Panc1 (cell line): ENCODE data around the gene ABCB8. TPM values are rescaled to one million over a fixed set of nuclear protein-coding genes. Genes with fewer than 3 reads are reported as not detected.

ENCODE experiments used
- ATAC-seq: fragments of 200-7000 bp; cut with Tn5 transposase; 2 replicates; pipeline ENCODE4 v1.9.1; 2020; ENCODE audit warnings: mild to moderate bottlenecking, moderate library complexity
- BruUV-seq: library from RNA; stranded (reverse); fragments of 400-500 nt; replicated peaks from 2 replicates; lab custom pipeline; 2021; lab: Mats Ljungman, UMichigan
- CTCF ChIA-PET: fragments of 300-600 bp; sonication (Branson Sonifier 250); formaldehyde crosslinking; loops from one replicate; lab custom pipeline; 2022; ENCODE audit warnings: antibody characterized with exemption; lab: Charles Lee
- POLR2A ChIA-PET: fragments of 300-600 bp; sonication (Branson Sonifier 250); formaldehyde crosslinking; loops from one replicate; lab custom pipeline; 2022; ENCODE audit warnings: antibody characterized with exemption; lab: Charles Lee
- DNase-seq: peaks from one replicate; pipeline ENCODE4 v3.0.0-alpha.2; 2010; ENCODE audit warnings: low read depth, low spot score
- H3K27ac ChIP-seq: 2 replicates; pipeline ENCODE4 v1.5.1; 2011; ENCODE audit warnings: mild to moderate bottlenecking, low read length, inconsistent platforms
- H3K27me3 ChIP-seq: fragments of 200-500 bp; sonication (Bioruptor generic); 2 replicates; pipeline ENCODE4 v1.6.0; 2014; ENCODE audit warnings: low read length, inconsistent platforms; ENCODE audit not compliant: control insufficient read depth, insufficient read depth
- H3K36me3 ChIP-seq: fragments of 200-500 bp; sonication (Bioruptor generic); 2 replicates; pipeline ENCODE4 v1.5.1; 2014; ENCODE audit warnings: inconsistent platforms, mild to moderate bottlenecking, low read length, moderate library complexity; ENCODE audit not compliant: control insufficient read depth, insufficient read depth
- H3K4me1 ChIP-seq: 2 replicates; pipeline ENCODE4 v1.5.1; 2011; ENCODE audit warnings: inconsistent platforms, mild to moderate bottlenecking, low read length, moderate library complexity; ENCODE audit not compliant: control insufficient read depth, insufficient read depth
- H3K4me3 ChIP-seq, 2 experiments: 2 replicates each; pipeline ENCODE4 v1.5.1; 2011 to 2012; ENCODE audit warnings: low read depth in 2 of 2, low read length in 2 of 2, mild to moderate bottlenecking in 2 of 2, inconsistent platforms in 1 of 2, moderate library complexity in 1 of 2
- H3K9me3 ChIP-seq: fragments of 200-500 bp; sonication (Bioruptor generic); 2 replicates; pipeline ENCODE4 v1.5.1; 2014; ENCODE audit warnings: low read depth, mild to moderate bottlenecking, inconsistent platforms, low read length, moderate library complexity; ENCODE audit not compliant: control insufficient read depth, insufficient read depth
- CTCF ChIP-seq: fragments of 450-650 bp; IDR thresholded peaks from 2 replicates; pipeline ENCODE4 v1.5.1; 2017; ENCODE audit warnings: mild to moderate bottlenecking
- POLR2AphosphoS5 ChIP-seq: IDR thresholded peaks from 2 replicates; pipeline ENCODE4 v1.6.1; 2012; ENCODE audit warnings: mild to moderate bottlenecking, low read depth, low read length, moderate library complexity
- SIN3A ChIP-seq: IDR thresholded peaks from 2 replicates; pipeline ENCODE4 v1.6.1; 2012; ENCODE audit warnings: low read depth, mild to moderate bottlenecking, low read length, moderate library complexity, borderline replicate concordance; ENCODE audit not compliant: insufficient read depth
- TCF7L2 ChIP-seq: IDR thresholded peaks from 2 replicates; pipeline ENCODE4 v1.6.1; 2011; ENCODE audit warnings: mild to moderate bottlenecking, low read depth, low read length, inconsistent platforms
- in situ Hi-C: cut with HindIII; loops from 2 replicates; pipeline ENCODE4 v1.10.0; 2016; ENCODE audit warnings: low sequenced_read_pairs, low pct_unique_long_range_greater_than_20kb
- intact Hi-C: fragments of 100-400 bp; cut with micrococcal nuclease; formaldehyde crosslinking; loops from one replicate; pipeline ENCODE4 v1.10.0; 2022; ENCODE audit not compliant: unreplicated experiment
- total RNA-seq: library from RNA; stranded (reverse); gene quantifications from one replicate; pipeline ENCODE4 v1.2.1, GENCODE V29; 2021; ENCODE audit not compliant: unreplicated experiment
- TF ChIP-seq, protein P1 (sequence below), 2 experiments: IDR thresholded peaks; 2 replicates each; pipeline ENCODE4 v1.6.1; 2011 to 2012; ENCODE audit warnings: low read depth in 2 of 2, control low read depth in 1 of 2, low read length in 1 of 2, mild to moderate bottlenecking in 1 of 2, moderate library complexity in 1 of 2; ENCODE audit not compliant: insufficient read depth in 1 of 2

ABCB8 gene
- total RNA-seq, 1 experiment from 2014 or later: 49.8 TPM

GRCh38 chr7:151016505-151016904 is 11.7 kb upstream of the ABCB8 start:
- intact Hi-C loops: loop anchor here (5.0 kb wide), 1 partner anchor 54 kb away; no protein-coding TSS in a partner anchor
- no TSS peak for BruUV-seq
- in situ Hi-C loops: no loop called here

DNA sequence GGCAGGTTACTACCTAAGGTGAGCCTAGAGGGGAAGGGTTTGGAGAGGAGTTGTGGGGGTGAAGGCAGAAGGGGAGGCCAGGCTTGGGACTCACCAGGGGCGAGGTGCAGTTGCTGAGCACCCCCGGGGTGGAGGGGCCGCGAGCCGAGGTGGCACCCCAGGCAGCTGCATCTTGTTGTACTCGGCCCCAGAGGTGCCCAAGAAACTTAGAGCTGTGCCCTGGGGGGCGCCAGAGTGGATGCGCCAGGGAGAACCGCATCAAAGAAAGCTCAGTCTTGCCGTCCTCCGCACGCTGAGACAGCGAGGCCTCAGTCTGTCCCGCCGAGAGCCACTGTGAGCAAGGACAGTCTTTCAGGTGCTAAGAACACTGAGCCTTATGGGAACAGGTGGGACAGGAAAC is 11.3 kb upstream of the ABCB8 start:
- CTCF ChIA-PET: no interaction called here
- intact Hi-C loops: loop anchor here (5.0 kb wide), 1 partner anchor 55 kb away; no protein-coding TSS in a partner anchor

More at GRCh38 chr7:151016505-151016904, 11.7 kb upstream of the ABCB8 start:
- TF ChIP-seq, protein P1, sequence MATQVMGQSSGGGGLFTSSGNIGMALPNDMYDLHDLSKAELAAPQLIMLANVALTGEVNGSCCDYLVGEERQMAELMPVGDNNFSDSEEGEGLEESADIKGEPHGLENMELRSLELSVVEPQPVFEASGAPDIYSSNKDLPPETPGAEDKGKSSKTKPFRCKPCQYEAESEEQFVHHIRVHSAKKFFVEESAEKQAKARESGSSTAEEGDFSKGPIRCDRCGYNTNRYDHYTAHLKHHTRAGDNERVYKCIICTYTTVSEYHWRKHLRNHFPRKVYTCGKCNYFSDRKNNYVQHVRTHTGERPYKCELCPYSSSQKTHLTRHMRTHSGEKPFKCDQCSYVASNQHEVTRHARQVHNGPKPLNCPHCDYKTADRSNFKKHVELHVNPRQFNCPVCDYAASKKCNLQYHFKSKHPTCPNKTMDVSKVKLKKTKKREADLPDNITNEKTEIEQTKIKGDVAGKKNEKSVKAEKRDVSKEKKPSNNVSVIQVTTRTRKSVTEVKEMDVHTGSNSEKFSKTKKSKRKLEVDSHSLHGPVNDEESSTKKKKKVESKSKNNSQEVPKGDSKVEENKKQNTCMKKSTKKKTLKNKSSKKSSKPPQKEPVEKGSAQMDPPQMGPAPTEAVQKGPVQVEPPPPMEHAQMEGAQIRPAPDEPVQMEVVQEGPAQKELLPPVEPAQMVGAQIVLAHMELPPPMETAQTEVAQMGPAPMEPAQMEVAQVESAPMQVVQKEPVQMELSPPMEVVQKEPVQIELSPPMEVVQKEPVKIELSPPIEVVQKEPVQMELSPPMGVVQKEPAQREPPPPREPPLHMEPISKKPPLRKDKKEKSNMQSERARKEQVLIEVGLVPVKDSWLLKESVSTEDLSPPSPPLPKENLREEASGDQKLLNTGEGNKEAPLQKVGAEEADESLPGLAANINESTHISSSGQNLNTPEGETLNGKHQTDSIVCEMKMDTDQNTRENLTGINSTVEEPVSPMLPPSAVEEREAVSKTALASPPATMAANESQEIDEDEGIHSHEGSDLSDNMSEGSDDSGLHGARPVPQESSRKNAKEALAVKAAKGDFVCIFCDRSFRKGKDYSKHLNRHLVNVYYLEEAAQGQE (IDR thresholded peaks at IDR 0.05; ENCODE audit: insufficient read depth in 1 of 2, low read depth in 2 of 2, low read length in 1 of 2): no peak
- TF ChIP-seq SIN3A (no peak), POLR2AphosphoS5 (no peak), CTCF (no peak), TCF7L2 (no peak)
- H3K27ac ChIP-seq: no peak overlapping the region
- no peaks in the 10 kb centered on the region for H3K27me3 ChIP-seq
- ChIA-PET POLR2A (no interaction called here), CTCF (no interaction called here)
- no peak for ATAC-seq
- no peak for DNase-seq
- no peaks in the 10 kb centered on the region for H3K36me3 ChIP-seq
- no peaks in the 10 kb centered on the region for H3K9me3 ChIP-seq
- H3K4me1 ChIP-seq: peaks cover 12% of the 10 kb centered on the region
- no peak overlapping the region for H3K4me3 ChIP-seq

More for the DNA sequence above, 11.3 kb upstream of the ABCB8 start:
- ATAC-seq (no peak), DNase-seq (no peak)
- Histone ChIP-seq H3K9me3 (no peaks in the 10 kb centered on the region), H3K27me3 (no peaks in the 10 kb centered on the region), H3K27ac (no peak overlapping the region), H3K4me1 (peaks cover 10% of the 10 kb centered on the region), H3K36me3 (no peaks in the 10 kb centered on the region), H3K4me3 (no peak overlapping the region)
- no TSS peak for BruUV-seq
- POLR2A ChIA-PET: no interaction called here
- in situ Hi-C loops: no loop called here
- TF ChIP-seq POLR2AphosphoS5: no peak
- no peak for TF ChIP-seq CTCF
- no peak for TF ChIP-seq SIN3A
- no peak for TF ChIP-seq TCF7L2
- TF ChIP-seq, protein P1 (IDR thresholded peaks at IDR 0.05; ENCODE audit: insufficient read depth in 1 of 2, low read depth in 2 of 2, low read length in 1 of 2): no peak
